Measurements from ENCODE around the gene AIFM3.

The AIFM3 gene

GRCh38 chr22:20991252-20992055 lies 24.4 kb downstream of the AIFM3 start:
- no peak for DNase-seq (ENCODE audit: low read depth)

DNA sequence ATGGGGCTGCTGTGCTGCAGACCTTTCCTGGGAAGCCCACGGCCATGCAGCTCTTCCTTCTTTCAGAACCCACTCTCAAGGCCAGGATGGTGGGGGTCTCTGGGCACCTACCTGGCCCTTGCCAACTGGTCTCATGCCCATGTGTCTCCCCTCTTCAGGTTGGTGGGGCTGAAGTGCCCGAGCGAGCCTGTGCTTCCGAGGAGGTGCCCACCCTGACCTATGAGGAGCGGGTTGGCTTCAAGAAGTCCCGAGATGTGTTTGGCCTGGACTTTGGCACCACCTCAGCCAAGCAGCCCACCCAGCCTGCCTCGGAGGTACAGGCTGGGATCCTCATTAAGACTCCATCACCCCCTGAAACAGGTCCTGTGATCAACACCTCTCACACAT lies 25.0 kb downstream of the AIFM3 start:
- DNase-seq (ENCODE audit: low read depth): no peak

DNA sequence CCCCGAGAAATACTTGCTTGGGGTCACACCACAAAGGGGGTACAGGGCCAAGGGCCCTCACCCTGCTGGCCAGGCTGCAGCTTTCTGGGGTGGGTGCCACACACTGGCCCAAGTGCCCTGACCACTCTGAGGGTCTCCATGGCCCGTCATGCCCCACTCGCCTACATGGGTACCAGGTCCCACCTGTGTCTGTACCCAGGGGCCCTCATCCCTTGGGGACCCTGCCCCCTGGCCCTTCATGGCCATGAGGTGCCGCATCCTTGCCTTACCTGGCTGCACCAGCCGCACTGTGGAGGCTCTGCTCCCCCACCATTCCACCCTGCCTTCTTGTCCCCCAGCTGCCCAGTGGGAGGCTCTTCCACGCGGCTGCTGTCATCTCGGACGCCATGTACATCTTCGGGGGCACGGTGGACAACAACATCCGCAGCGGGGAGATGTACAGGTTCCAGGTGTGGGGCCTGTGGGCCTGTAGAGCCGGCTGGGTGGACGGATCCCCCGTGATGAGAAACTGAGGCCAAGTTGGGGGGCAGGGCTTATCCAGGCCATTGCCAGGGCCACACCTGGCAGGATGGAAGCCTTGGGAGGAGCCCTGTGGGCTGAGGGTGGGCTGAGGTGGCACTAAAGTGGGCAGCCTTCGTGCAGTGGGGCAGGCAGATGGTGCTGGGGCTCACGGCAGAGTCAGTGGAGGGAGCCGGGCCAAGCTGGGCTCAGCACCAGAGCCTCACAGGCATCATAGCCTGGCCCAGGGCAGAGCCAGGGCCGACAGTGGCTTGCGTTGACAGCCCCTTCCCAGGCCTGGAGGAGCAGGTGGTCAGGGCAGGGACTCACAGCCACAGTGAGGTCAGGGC lies 25.6 kb downstream of the AIFM3 start:
- no peak for DNase-seq (ENCODE audit: low read depth)

DNA sequence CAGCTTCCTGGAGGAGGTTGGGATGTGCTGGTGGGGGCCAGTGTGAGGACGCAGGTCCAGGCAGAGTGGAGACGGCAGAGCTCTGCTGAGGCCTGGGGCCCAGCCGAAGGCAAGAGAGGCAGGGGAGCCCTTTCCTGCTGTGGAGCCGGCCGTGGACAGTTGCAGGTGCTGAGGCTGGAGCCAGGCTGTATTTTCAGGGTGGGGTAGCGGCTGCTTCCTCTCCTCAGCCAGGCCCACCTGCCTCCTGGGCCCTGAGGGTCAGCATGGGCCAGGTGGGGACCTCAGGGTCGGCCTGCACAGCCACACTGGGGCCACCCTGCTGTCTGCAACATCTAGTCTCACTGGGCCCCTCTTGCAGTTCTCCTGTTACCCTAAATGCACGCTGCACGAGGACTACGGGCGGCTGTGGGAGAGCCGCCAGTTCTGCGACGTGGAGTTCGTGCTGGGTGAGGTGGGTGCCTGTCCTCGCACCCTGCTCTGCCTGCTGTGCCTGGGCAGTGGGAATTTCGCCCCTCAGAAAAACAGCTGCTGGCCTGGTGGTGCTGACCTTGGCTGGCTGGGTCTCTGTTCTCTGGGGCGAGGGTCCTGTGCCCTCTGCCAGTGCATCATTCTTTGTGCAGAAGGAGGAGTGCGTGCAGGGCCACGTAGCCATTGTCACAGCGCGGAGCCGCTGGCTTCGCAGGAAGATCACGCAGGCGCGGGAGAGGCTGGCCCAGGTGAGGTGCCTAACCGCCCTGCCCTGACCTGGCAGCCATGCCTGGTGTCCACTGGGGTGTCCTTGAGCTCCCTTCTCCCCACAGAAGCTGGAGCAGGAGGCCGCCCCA lies 26.5 kb downstream of the AIFM3 start:
- DNase-seq (ENCODE audit: low read depth): no peak

- DNase-seq (ENCODE audit: low read depth): no peak
Measured at GRCh38 chr22:20994128-20994901, 27.3 kb downstream of the AIFM3 start.

GRCh38 chr22:20994902-20995241 lies 27.8 kb downstream of the AIFM3 start:
- DNase-seq (ENCODE audit: low read depth): no peak

- no peak for DNase-seq (ENCODE audit: low read depth)
Measured at GRCh38 chr22:20995329-20996030, 28.4 kb downstream of the AIFM3 start.

- DNase-seq (ENCODE audit: low read depth): no peak
Measured at GRCh38 chr22:20996031-20996410, 29.0 kb downstream of the AIFM3 start.

DNA sequence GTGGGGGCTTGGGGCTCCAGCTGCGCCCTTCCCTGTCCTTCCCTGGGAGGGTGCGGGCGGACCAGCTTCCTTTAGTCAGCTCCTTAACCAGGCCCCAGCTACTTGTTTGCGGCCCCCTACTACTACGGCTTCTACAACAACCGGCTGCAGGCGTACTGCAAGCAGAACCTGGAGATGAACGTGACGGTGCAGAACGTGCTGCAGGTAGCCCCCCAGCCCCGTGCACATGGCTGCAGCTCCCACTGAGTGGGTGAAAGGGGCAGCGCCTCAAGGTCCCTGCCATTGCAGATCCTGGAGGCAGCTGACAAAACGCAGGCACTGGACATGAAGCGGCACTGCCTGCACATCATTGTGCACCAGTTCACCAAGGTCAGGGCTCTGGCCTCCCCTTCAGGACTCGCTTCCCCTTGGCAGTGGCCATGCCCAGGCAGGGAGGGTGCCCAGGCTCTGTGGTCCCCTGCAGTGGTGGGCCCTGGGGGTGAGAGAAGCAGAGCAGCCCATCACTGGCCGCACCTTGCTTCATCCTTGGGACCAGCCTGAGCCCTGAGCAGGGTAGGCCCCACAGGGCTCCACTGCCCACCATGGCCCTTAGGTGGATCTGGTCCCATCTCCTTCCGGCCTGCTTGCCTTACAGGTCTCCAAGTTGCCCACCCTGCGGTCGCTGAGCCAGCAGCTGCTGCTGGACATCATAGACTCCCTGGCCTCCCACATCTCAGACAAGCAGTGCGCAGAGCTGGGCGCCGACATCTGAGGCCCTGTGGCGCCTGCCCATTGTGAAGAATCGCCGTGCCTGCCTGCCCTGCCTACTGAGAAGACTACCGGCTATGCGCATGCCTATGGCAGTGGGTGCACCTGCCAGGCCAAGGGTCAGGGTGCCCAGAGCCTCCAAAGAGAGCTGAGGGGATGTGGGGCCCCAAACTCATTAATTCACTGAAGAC lies 29.8 kb downstream of the AIFM3 start:
- DNase-seq (ENCODE audit: low read depth): no peak

GRCh38 chr22:20997536-20998257 lies 30.6 kb downstream of the AIFM3 start:
- no peak for DNase-seq (ENCODE audit: low read depth)

- DNase-seq (ENCODE audit: low read depth): no peak
Measured at GRCh38 chr22:20998411-20999336, 31.6 kb downstream of the AIFM3 start.

DNA sequence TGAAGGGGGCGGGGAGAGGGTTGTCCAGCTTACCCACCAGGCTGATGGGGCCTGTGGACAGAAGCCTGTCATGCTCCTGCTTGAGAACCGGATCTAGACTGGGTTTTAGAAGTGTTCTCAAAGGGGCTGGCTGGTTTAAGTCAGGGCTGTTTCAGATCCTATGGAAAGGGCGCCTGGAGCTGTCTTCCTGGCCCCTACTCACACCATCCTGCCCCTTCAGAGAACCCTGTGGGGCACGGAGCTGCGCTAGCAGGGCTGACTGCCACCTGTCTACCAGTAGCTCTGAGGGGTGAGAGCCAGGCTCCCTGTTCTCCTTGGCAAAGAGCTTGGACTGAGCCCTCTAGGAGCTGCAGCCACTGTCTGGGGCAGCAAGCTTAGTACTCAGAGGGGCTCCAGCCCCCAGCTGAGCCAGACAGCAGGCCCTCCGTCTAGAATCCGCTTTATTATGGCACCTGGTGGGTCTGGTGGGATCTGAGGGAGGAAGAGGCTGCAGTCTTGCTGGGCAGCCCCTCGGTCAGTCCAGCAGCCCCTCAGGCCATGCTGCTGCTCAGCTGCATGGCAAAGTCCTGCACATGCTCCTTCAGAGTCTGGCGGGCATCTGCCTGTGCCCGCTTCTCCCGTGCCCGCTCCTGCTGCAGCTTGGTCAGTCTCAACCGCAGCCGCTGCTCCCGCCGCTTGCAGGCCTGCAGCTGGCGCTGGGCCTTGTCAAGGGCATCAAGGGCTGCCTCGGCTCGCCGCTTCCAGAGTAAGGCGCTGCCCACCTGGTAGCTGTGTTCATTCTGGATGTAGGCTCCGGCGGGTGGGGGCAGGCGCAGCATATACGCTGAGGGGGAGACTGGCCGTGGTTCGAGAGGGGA lies 32.5 kb downstream of the AIFM3 start:
- no peak for DNase-seq (ENCODE audit: low read depth)

DNA sequence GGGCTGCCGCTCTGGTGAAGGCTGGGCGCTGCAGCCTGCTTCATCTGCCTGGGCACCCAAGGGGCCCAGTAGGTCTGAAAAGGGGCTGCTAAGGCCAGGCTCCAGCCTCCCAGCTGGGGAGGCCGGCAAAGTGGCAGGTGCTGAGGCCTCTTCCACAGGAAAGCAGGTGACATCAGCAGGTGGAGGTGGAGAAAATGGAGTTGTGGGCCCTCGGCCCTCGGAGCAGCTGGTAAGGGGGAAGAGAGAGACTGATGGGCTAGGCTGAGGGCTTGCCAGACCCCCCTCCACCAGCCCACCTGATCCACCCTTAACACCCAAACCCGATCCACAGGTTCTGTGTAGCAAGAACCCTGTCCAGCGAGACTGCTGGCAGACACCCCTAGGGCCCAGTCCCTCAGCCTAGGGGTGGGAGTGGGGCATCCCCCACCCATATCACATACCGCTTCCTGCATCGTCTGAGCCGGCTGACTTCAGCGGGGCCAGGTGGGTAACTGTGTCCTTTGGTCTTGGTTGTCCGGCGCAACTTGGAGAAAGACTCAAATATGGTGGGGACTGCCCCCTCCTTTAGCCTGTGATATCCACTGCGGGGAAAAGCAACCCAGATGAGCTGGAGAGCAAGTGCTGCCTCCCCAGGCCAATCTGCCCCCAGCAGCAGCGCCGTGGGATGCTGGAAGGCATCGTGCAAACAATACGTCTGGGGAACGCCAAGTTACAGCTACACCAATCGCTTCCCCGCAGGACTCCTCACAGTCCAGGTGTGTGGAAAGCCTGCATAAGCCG lies 33.3 kb downstream of the AIFM3 start:
- no peak for DNase-seq (ENCODE audit: low read depth)

DNA sequence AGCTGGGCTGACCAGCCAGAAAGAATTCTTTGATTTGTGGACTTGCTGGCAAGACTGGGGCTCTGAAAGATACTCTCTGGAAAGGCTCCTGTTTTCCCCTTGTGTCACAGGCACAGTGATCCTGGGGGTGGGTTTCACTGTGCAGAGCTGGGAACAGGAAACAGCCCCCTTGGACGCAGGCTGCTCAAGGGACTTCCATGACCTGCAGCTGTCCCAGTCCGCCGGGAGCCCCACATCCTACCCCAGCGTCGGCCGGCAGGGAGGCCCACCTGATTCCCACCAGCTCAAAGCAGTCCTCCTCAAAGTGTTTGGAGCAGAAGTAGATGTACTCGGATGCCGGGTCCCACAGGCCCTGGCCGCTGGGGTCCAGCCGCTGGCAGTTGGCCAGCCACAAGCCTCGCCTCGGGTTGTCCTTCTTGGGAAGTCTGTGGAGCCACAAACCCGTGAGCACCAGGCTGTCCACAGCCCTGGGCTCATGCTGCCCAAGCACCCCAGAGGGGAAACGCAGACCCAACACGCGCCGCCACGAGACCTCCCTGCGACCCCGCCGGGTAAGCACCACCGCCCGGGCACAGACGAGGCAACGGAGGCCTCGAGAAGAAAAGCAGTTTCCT lies 34.0 kb downstream of the AIFM3 start:
- no peak for DNase-seq (ENCODE audit: low read depth)

- peak; percentile 95 for DNase-seq (ENCODE audit: low read depth)
Measured at GRCh38 chr22:21001601-21002325, 34.7 kb downstream of the AIFM3 start, which contains the start of gene THAP7. Gene THAP7, minus strand, starts transcription at chr22:21002118. Its CDS starts 207 bp downstream, at chr22:21001911.
